Left kidney (tissue), 2 donors: ENCODE measurements around the gene TNFSF11. TPM values are rescaled to one million over a fixed set of nuclear protein-coding genes. Genes with fewer than 3 reads are reported as not detected.

Experiments
- DNase-seq: peaks from one replicate; pipeline ENCODE4 v3.0.0-alpha.2; 2013
- polyA plus RNA-seq: library from polyadenylated mRNA; unstranded; fragments of 120-200 nt; gene quantifications from one replicate; pipeline ENCODE4 v1.2.1, GENCODE V29; 2013; ENCODE audit not compliant: insufficient read length

TNFSF11 gene
- polyA plus RNA-seq, 1 donor, result 0.37 TPM

DNA sequence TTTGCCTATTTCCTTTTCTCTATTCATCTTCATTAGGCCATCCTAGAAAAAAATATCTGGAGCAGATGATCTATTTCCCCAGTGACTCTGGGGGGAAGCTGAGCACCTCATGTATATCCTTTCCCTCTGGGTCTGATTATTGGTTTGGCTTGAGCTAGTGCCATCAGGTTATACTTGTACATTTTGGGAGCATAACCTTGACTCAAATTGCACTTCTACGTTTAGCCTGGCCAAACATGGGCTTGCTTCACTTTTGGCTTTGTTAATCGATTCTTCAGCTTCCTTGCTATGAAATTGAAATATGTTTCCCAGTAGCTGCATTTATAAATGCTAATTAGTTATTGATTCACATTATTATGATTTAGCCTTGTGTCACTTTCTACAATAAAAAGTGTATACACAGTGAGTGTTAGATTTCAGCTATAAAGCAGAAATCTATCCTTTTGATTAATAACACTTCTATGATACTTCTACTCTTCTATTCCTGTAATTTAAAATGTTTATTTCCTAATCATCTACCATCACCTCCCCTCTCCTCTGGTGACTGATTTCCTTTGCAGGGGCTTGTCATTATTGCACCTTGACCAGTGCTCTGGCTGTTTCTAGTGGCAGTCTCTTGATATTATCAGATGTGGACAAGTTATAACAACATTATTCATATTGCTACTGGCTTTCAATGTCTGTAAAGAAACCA is 37.3 kb downstream of the TNFSF11 start:
- no peak for DNase-seq

DNA sequence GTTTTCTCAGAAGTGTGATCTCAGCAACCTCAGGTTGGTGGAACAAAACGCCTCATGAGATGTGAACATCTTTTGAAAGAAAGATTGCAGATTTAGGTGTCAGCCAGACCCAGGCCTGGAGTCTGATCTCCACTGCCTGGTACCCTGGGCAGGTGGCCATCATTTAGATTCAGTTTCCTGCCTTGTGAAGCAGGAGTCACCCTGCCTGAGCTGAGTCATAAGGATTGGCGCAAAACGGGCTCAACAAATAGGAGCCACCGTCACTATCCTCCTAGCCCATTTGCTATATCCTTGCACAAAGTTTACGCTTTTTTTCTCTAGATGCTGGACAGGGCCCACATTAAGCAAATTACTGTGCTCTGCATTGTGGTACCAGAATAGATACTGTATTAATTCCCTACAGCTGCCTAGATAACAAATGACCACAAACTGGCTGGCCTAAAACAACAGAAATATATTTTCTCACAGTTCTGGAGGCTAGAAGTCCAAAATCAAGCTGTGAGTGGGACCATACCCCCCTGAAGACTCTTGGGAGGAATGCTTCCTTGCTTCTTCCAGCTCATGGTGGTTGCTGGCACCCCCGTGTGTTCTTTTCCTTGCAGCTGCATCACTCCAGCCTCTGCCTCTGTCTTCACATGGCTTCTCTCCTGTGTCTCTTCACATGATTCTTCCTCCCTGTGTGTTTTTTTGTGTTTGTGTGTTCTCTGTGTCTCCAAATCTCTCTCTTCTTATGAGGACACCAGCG is 38.2 kb downstream of the TNFSF11 start:
- DNase-seq, result no peak

DNA sequence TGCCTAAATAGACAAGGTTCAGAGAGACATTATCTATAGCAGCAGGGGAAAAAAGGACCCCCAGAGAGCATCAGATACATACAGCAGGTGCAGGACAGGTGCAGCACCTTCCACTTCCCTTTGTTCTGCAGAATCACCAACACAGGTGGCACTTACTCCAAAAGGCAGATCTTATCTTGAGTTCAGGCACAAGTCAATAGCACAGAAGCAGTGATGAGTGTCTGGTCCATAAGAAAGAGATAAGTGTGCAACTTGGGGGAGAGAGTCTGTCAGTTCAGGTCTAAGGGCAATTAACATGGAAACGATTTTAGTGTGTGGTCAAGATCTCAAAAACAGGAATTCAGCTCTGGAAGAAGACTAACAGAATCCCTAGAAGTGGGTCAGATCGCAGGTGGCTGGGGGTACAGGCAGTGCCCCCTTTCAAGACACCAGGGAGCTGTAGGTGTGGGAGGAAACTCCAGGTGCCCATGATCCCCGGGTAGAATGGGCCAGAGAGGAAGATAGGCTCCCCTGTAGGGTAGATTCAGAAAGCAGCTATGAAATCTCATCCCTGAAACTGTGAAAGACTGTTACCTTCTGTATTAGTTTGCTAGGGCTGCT is 40.6 kb downstream of the TNFSF11 start:
- DNase-seq, result no peak

DNA sequence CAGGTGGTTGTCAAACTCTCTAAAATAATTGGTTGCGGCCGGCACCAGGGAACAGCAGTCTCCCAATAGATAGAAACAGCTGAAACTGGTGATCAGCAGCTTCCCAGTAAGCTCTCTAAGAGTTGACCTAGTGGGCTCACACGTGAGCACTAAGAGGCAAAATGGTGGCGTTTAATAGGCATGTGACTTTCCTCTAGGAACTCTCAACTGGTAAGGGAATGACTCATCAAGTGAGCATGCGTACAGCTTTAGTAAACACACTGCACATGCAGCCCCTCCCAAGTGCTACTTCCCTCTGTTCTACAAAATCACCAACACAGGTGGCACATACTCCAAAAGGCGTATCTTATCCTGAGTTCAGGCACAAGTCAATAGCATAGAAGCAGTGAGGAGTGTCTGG is 41.7 kb downstream of the TNFSF11 start:
- no peak for DNase-seq

DNA sequence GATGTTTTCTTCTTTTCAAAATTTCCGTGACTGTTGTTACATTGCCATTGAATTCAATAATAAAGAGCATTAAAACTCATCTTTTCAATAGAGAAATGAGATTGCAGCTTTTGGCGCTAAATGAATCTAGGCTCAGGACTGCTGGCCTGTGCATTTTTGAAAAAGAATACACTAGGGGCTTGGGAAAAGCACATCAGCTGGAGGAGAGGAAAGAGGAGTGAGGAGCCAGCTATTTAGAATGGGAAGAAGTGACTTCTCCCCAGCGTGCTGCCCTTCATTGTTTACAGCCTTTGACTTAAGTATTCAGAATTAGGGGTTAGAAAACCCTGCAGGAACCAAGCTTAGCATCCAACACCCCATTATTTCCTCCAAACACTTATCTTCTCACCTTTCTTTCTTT is 43.3 kb downstream of the TNFSF11 start:
- DNase-seq, result no peak

DNA sequence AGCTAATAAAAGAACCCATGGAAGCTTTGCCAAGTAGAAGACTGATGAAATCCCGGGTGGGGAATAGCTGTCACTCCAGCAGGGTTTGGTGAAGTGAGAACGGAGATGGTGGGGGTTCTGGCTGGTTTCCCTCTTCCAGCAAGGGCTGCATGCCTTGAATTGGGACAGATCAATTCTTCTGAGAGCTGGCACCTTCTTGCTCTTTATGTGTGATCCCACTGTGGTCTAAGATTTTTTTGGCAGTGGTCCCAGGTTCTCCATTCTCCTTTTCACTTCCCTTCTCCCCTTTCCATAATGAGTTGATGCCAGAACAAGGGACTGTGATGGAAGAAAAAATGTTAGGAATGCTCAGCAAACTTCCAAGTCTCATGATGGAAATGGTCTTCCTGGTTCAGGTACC is 50.0 kb downstream of the TNFSF11 start:
- no peak for DNase-seq

DNA sequence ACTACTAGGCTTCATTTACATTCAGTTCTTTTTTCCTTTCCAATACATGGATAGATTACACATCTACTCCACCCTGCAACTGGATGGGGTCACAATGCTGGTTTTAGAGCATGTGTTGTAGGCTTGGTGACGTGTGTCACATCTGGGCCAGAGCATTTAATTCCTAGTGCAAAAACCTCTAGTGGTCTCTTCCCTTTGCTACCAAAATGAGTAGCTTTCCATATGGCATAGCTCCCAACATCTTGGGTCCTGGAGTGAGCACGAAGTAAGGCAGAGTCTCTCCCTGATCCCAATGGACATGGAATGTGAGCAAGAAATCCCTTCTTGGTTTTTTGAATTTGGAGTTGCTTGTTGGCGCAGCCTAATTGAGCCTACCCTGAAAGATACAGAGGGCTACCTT is 51.7 kb downstream of the TNFSF11 start:
- DNase-seq, result no peak

DNA sequence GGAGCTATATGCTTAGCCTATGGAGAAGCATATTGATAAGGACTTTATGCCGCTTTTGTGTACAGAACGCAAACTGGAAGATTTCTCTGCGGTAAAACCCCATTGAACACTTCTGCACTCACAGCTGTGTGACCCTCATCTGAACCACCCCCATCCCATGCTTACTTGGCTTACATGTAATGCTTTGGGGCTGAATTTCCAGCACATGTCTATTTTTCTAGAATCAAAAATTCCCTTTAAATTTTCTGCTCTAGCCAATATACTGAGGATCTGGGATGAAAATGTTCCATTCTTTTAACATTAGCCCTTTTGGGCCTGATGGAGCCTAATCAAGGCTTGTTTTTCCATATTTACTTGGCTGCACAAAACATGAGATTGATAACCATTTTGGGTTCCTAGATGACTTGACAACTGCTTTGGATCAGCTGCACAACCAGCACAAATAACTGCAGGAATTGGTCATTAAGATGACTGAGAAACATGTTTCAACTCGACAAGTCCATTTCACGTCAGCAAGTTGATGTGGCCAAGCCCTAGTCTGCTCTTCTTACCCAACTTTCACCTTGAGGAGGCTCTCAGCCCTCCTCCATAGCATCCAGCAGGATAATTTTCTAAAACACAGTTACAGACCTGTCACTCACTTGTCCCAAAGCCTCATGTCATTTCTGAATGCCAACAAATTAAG is 52.4 kb downstream of the TNFSF11 start:
- DNase-seq, result no peak

DNA sequence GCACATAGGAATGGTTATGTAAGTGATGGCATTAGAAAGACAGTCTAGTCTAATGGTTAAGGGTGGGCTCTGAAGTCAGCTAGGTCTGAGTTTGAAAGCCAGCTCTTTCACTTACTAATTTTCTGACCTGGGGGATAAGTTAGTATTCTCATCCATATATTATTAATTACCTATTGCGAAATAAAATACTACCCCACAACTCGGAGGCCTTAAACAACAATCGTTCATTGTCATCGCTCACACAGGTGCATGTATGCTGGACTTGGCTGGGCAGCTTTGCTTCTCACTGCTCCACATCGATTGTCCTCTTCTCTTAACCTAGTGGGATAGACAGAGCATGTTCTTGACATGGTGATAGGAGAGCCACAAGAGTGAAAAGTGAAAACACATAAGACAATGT is 54.7 kb downstream of the TNFSF11 start:
- DNase-seq, result no peak

DNA sequence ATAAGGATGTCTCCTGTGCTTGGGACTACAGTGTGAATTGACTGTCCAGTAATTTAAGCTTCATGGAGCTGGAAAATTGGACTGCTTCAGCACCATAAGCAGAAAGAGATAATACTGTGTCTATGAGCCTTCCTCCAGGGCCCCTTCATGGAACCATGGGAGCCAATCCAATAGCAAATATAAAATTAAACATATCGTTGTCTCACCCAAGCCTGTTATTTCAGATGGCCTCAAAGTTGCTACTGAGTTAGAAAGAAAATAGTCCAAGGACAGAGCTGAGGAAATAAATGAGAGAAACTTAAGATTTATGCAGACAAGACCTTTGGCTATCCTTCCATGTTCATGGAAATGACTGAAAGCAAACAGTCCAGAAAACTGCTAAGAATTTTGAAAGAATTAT is 57.2 kb downstream of the TNFSF11 start:
- DNase-seq, result no peak

DNA sequence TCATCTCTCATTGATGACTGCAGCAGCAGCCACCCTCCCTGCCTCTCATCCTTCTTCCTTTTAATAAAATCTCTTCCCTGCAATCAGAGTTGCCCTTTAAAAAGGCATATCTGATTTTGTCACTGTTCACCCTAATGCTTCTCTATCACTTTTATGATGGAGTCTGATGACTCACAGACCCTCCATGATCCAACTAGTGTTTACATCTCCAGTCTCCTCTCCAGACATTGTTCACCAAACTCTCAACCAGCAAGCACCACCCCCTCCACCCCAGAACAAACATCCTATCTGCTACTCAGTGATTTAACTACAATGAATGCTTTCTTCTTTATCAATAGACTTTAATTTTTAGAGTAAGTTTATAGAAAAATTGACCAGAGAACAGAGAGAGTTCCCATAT is 59.5 kb downstream of the TNFSF11 start:
- DNase-seq, result no peak

DNA sequence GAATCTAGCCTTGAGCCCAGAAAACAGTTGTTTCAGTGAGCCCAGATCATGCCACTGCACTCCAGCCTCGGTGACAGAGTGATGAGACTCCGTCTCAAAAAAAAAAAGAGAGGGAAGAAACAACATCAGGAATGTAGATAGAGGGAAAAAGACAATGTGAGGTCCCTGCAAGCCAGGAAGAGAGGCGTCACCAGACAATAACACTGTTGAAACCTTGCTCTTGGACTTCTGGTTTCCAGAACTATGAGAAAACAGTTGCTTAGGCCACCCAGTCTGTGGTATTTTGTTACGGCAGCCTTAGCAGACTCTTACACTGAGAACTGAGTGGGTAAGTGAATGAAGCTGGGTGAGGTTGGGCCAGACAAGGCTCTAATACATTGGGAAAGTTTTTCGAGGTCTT is 64.1 kb downstream of the TNFSF11 start:
- DNase-seq, result no peak

DNA sequence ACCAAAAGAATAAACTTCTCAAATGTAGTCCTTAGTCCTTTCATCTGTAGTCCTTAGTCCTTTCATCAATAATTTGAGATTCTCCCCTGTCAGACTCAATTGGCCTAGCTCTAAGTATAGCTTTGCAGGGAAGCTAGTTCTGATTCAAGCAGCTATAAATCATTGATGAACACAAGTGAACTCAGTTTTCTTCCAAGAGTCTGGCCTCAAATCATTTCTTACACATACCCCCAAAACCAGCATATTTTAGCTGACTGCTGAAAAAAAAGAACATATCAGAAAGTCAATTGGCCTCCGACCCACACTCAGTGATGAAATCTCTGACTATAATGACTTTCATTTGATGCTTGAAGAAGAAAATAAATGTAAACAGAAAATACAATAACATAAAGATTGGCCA is 64.9 kb downstream of the TNFSF11 start:
- no peak for DNase-seq

DNA sequence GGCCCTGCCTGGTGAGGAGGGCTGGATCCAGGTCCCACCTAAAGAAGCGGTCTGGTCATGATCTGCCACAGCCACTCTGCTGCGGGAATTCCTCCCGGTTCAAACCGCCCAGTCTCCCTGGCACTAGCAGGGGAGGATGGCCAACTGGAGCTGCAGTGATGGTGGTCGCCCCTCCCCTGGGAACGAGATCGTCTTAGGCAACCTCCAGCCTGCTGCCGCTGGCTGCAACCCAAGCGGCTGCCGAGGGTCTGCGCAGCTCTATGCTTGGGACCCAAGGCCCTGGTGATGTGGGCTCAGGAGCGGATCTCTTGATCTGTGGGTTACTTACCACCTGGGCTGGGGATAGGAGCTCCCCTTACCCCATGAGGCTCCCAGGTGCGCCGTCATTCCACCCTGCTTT is 69.1 kb downstream of the TNFSF11 start:
- no peak for DNase-seq

DNA sequence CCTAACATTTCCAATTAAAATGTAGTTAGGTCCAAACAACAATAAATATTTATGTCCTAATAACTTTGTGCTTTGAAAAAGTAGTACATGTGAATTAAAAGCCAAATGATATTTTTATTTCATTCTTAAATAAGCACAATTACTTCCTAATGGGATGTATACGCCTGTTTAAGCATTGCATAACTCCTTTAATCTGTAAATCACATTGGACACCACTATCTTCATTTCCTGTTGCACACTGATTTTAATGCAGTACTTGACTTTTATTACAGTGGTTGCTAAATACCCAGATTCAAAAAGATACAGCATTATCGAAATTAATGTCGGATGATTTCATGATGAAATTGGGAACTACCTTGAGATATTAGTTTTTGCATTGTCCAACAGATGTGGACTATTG is 70.9 kb downstream of the TNFSF11 start:
- DNase-seq, result no peak

DNA sequence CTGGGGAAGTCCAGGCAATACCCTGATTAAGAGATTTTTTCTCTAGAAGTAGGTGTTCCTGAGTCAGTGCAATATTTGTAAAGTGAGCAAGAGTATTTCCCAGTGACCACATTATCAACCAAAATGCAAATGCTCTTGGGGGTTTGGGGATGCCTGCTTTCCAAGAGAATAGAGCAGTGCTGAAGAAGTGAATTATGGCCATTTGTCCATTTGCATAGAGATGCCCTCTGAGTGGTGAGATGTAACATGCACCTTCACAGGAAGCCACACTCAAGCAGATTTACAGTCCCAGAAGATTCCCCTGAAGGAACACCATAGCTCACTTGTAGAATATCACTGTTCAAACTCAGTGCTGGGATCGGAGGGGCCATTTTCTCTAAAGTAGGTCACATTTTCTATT is 71.8 kb downstream of the TNFSF11 start:
- DNase-seq, result no peak

DNA sequence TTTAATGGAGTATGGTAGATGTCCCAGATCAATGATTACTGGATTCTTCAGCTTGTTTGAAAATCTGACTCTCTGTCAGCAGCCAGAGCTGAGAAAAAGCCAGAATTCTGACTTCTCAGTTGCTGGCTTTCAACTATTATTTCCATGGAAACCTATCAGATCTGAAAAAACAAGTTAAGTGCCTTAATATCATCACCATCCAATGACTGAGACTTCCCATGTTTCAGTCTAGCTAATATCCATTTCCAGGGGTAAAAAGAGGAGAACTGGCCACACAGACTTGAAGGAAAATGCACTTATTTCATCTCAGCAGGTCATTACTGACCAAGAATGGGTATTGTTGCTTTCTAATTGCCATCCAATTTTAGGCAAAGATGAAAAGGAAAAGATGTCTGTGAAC is 75.2 kb downstream of the TNFSF11 start:
- DNase-seq, result no peak

DNA sequence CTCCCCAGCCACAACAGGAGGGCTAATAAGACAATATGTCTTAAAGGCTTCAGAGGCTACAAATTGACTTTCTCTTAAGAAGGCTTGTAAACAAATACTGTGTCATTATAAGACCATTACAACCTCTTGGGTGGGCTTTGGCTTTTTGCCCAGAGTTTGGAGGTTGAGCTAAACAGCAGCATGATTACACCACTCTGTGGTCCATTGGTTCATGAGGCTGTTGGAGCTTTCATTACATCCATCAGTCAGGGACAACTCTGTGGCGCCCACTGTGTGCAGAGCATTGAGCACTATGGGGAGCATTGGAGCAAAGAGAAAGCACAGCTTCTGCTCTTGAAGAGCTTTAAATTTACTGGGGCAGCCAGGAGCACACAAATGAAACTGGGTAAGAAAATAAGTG is 75.9 kb downstream of the TNFSF11 start:
- DNase-seq, result peak; percentile 28

DNA sequence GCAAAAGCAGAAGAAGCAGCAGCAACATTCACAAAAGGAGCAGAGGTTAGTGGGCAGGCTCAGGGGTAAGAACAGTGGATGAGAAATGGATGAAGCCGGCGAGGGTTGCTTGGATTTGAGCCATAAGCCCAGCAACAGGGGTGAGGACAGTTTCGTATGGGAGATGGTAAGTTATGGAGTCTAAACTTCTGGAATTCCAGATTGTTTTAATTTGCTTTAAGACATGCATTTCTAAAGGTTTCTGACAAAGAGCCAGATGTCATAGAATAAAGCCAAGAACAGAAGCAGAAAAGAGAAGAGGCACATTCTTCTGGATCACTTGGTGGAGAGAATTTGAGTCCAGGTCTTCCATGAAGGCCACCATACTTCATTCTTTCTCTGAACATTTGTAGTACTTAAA is 76.6 kb downstream of the TNFSF11 start:
- no peak for DNase-seq

DNA sequence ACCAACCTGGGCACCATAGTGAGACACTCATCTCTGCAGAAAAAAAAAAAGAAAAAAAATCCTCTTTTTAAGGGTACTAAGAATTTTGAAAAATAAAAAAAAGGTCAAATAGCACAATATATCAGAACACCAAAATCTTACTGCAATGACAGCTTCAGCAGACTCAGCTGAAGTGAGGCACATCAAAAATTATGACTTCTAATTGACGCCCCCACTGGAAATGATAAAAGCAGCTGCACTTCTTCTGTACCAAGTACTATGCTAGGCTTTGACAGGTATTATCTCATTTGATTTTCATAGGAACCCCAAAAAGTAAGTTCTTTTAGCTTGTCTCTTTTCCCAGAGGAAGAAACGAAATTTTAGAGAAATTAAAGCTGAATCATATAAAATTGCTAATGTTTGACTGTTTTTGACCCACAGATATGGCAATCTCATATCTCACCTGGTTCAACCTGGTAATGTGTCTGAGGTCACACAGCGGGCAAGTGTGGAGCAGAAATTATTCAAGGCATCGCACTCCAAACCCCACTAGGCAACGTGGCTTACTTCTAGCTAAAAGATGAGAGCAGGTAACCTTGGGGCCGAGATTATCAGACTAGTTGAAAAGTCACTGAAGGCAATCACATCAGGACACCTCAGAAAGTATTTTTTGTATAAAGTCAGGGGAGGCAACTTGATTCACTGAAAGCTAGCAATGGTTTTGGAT is 78.1 kb downstream of the TNFSF11 start:
- no peak for DNase-seq

DNA sequence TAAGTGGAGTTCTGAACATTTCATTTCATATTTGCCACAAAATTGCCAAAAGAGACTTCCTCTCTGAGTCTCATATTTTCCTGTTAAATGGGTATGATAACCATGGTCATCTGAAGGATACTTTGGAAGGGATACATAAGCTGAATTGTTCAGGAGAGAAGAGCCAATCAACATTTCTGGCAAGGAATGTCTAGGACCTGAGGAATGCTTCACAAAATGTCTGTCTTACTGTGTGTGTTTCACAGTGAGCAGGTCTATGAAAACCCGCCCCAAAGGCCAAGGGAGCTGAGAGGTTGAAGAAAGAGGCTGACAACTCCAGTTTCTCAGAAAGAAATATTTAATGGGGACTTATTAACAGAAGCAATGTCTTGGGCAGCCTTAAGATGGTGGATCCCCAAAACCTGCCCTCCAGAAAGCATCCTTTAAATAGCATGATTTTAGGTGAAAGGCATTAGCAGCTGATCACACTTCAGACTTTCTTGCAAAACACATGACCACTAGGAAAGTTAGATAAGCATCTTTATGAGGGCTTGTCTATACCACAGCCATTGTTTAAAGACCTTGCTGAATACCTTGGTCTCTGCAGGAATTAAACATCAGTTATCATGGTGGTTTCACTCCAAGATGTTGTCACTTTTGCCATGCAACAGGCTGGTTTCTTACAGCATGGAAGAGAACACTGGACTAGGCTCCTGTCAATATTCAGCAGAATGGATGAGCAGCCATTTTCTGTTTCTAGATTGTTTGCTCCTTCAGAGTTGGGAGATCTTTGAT is 78.9 kb downstream of the TNFSF11 start:
- DNase-seq, result no peak

DNA sequence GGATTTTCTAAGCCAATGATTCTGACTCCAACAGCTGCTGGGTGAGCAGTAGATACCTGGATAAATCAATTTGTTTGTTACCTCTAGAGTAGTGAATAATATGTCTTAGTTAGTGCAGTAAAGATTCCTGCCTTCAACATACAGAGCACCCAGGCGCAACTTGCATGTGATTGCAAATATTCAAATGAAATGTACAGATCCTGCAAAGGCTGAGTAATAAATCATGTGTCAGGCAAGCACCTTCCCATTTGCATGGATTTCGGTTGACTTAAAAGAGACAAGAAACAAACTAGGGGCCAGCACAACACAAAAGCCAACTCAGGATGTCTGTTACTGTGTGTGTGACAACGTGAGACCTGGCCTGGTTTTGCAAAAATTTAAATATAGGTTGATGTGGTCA is 79.7 kb downstream of the TNFSF11 start:
- DNase-seq, result no peak
